Epithelial cell of proximal tubule (primary cell): ENCODE measurements around the gene KLK10. TPM values are rescaled to one million over a fixed set of nuclear protein-coding genes. Genes with fewer than 3 reads are reported as not detected.

Experiments used
- total RNA-seq: library from RNA; depleted of rRNA; stranded (reverse); fragments of >200 nt; gene quantifications from 2 replicates; pipeline ENCODE4 v1.2.3, GENCODE V29; 2015

The KLK10 gene
- total RNA-seq, 1 donor from 2014 or later = 2.8 TPM

Other genes with a start within 250 kb of the KLK10 start
- gene GPR32, start 249.2 kb downstream of the KLK10 start, total RNA-seq = not detected in 2 replicates
- not detected in 2 replicates for gene ACP4, start 229.3 kb downstream of the KLK10 start, total RNA-seq
- 5.0 TPM in 1 of 2 replicates, not detected in the other for gene KLK1, start 195.9 kb downstream of the KLK10 start, total RNA-seq
- not detected in 2 replicates for gene KLK15, start 186.1 kb downstream of the KLK10 start, total RNA-seq
- gene KLK3, start 164.8 kb downstream of the KLK10 start, total RNA-seq = not detected in 2 replicates
- gene KLK2, start 146.3 kb downstream of the KLK10 start, total RNA-seq = not detected in 2 replicates
- gene KLK4, start 108.3 kb downstream of the KLK10 start, total RNA-seq = not detected in 2 replicates
- gene KLK5, start 66.7 kb downstream of the KLK10 start, total RNA-seq = 8.1 and 16.4 TPM in 2 replicates
- 32.2 and 65.8 TPM in 2 replicates for gene KLK6, start 50.1 kb downstream of the KLK10 start, total RNA-seq
- gene KLK7, start 35.8 kb downstream of the KLK10 start, total RNA-seq = 9.3 and 24.8 TPM in 2 replicates
- 3.6 and 9.1 TPM in 2 replicates for gene KLK8, start 18.1 kb downstream of the KLK10 start, total RNA-seq
- not detected in 2 replicates for gene KLK11, start 6.9 kb upstream of the KLK10 start, total RNA-seq
- gene KLK12, start 15.3 kb upstream of the KLK10 start, total RNA-seq = not detected in 2 replicates
- not detected in 2 replicates for gene KLK13, start 45.4 kb upstream of the KLK10 start, total RNA-seq
- gene KLK14, start 63.2 kb upstream of the KLK10 start, total RNA-seq = 0.17 TPM in 1 of 2 replicates, not detected in the other
- gene CTU1, start 88.7 kb upstream of the KLK10 start, total RNA-seq = 12.5 and 21.5 TPM in 2 replicates
- not detected in 2 replicates for gene SIGLEC9, start 105.2 kb upstream of the KLK10 start, total RNA-seq
- not detected in 2 replicates for gene SIGLEC7, start 122.6 kb upstream of the KLK10 start, total RNA-seq
- gene CD33, start 205.4 kb upstream of the KLK10 start, total RNA-seq = not detected in 2 replicates
- gene SIGLECL1, start 231.4 kb upstream of the KLK10 start, total RNA-seq = not detected in 2 replicates